GM12878 (cell line): ENCODE results near the gene ITIH1.

Experiments
- CBX5 ChIP-seq: sonication (generic); IDR thresholded peaks from 2 replicates; pipeline ENCODE4 v1.6.1; 2016; ENCODE audit warnings: low read depth, moderate library complexity, mild to moderate bottlenecking, inconsistent platforms
- MYC ChIP-seq: IDR thresholded peaks from 2 replicates; pipeline ENCODE4 v1.6.1; 2011; ENCODE audit warnings: mild to moderate bottlenecking, low read length, moderate library complexity, inconsistent platforms; ENCODE audit not compliant: insufficient read depth, insufficient replicate concordance, insufficient read length, severe bottlenecking
- POLR2A ChIP-seq: IDR thresholded peaks from 2 replicates; pipeline ENCODE4 v1.6.1; 2011; ENCODE audit warnings: low read depth, mild to moderate bottlenecking, low read length
- TF ChIP-seq, protein P1 (sequence below), 3 experiments: IDR thresholded peaks in 2 of 3; conservative IDR thresholded peaks in 1 of 3; 2 replicates each; pipeline ENCODE4 v1.5.1; 2011; ENCODE audit warnings: low read depth in 3 of 3, low read length in 3 of 3, mild to moderate bottlenecking in 3 of 3, control low read depth in 2 of 3, moderate library complexity in 2 of 3, inconsistent platforms in 1 of 3, mixed read lengths in 1 of 3; ENCODE audit not compliant: control insufficient read depth in 2 of 3, insufficient read depth in 1 of 3; ENCODE audit errors: extremely low read depth in 1 of 3
- TF ChIP-seq, protein P2 (sequence below): fragments of 450-650 bp; IDR thresholded peaks from 2 replicates; pipeline ENCODE4 v1.6.1; 2016; ENCODE audit warnings: mild to moderate bottlenecking

DNA sequence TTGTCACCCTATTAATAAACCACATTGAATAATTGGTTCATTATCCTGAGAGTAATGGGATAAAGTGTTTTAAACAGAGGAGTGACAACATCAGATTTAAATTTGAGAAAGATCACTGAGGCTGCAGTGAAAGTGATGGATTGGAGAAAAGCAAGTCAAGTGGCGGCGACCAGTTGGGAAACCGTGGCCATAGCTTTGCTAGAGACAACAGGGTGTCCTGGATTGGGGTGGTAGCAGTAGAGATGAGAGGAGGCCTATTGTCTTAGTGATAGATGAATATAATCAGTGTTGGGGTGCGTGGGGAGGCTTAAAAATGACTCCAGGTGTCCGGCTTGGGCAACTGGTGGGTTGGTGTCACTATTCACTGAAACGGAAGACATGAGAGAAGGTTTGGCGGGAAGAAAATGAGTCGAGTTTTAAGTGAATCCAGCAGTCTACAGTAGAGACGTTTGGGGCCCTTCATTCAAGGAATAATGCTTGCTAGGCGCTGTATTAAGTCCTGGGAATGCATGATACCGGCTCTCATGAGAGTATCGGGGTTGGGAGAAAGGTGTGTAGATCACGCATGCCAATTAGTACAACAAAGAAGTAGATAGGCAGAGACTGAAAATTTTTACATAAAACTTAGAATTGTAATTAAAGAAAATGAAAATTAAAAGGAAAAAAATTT lies 7.5 kb upstream of the ITIH1 start:
- no peak for TF ChIP-seq POLR2A
- TF ChIP-seq CBX5: no peak
- TF ChIP-seq, protein P1, sequence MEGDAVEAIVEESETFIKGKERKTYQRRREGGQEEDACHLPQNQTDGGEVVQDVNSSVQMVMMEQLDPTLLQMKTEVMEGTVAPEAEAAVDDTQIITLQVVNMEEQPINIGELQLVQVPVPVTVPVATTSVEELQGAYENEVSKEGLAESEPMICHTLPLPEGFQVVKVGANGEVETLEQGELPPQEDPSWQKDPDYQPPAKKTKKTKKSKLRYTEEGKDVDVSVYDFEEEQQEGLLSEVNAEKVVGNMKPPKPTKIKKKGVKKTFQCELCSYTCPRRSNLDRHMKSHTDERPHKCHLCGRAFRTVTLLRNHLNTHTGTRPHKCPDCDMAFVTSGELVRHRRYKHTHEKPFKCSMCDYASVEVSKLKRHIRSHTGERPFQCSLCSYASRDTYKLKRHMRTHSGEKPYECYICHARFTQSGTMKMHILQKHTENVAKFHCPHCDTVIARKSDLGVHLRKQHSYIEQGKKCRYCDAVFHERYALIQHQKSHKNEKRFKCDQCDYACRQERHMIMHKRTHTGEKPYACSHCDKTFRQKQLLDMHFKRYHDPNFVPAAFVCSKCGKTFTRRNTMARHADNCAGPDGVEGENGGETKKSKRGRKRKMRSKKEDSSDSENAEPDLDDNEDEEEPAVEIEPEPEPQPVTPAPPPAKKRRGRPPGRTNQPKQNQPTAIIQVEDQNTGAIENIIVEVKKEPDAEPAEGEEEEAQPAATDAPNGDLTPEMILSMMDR (IDR thresholded peaks at IDR 0.05 in 2 of 3, conservative IDR thresholded peaks at IDR 0.05 in 1 of 3; ENCODE audit: control insufficient read depth in 2 of 3, extremely low read depth in 1 of 3, insufficient read depth in 1 of 3, low read depth in 3 of 3, low read length in 3 of 3): no peak
- TF ChIP-seq, protein P2, sequence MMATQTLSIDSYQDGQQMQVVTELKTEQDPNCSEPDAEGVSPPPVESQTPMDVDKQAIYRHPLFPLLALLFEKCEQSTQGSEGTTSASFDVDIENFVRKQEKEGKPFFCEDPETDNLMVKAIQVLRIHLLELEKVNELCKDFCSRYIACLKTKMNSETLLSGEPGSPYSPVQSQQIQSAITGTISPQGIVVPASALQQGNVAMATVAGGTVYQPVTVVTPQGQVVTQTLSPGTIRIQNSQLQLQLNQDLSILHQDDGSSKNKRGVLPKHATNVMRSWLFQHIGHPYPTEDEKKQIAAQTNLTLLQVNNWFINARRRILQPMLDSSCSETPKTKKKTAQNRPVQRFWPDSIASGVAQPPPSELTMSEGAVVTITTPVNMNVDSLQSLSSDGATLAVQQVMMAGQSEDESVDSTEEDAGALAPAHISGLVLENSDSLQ: no peak
- TF ChIP-seq MYC: no peak
